SIG-M5 treated with dmso at 0.1 percent for 504 hours (cell line): Measurements from ENCODE around the gene AUTS2.

Experiments used
- DNase-seq: peaks from one replicate; lab custom pipeline; 2025; ENCODE audit not compliant: unreplicated experiment; lab: John Stamatoyannopoulos, UW

The AUTS2 gene

DNA sequence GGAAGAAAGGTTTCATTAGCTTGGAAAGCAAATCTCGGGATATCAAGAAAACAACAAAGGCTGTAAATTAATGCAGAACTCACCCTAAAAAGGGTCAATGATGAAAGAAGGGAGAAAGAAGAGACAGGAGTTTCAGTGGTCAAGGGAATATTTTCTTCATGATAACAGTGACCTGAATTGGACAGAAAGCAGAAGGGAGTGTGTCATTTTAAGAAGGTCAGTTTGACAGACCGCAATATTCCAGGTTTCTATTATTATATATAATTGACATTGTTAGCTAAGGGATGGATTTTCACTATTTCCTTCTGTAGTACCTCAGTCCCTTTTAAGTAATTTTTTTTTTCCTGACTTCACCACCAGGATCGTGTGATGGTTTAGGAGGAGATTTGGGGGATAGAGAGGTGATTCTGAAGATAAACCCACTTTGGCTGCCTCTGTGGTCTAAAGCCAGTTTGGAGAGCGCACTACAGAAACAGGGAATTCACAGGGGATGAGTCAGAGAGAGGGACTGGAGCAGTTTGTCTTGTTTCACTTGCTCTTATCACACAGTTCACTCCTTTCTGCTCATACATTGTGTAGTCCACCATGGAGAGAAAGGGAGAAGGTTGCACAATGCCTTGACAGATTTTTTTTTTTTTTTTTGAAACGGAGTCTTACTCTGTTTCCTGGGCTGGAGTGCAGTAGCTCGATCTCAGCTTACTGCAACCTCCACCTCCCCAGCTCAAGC is 417.9 kb downstream of the AUTS2 start:
- no peak for DNase-seq

GRCh38 chr7:70017357-70017756 is 419.1 kb downstream of the AUTS2 start:
- DNase-seq, result no peak

- no peak for DNase-seq
Observed at GRCh38 chr7:70018700-70019099, 420.4 kb downstream of the AUTS2 start.

- no peak for DNase-seq
Observed at GRCh38 chr7:70027867-70028266, 429.6 kb downstream of the AUTS2 start.

DNA sequence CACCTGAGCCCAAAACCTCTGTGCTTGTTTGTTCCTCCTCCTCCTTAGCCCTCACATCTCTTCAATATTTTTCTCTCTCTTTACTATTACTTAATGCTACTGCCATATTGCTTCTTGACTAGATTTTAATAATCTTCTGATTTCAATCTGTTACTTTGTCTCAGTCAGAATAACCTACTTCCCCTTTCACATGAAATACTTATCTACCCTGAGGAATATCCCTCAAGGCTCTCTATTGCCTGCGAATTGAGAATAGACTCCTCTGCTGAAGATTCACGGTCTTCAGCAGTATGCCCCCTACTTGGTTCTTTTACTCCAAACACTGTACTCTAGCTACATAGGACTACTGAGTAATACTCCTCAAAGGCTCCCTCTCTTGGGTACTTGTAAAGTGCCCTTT is 430.3 kb downstream of the AUTS2 start:
- no peak for DNase-seq

DNA sequence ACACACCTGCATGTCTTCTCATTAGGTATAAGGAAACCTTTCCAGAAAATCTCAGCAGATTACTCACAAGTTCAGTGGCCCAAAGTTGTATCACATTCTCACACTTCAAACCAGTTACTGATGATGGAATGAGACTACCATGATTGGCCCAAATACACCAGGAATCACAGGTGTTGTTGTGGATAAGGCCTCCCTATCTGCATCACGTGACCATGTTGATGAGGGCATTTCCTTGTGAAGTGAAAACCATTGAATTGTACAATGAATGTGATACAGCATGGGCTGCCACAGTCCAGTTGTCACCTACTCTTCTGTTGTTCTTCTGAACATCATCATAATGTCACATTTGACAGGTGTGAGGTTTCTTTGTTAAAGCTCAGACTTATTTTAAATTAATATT is 431.7 kb downstream of the AUTS2 start:
- no peak for DNase-seq

DNA sequence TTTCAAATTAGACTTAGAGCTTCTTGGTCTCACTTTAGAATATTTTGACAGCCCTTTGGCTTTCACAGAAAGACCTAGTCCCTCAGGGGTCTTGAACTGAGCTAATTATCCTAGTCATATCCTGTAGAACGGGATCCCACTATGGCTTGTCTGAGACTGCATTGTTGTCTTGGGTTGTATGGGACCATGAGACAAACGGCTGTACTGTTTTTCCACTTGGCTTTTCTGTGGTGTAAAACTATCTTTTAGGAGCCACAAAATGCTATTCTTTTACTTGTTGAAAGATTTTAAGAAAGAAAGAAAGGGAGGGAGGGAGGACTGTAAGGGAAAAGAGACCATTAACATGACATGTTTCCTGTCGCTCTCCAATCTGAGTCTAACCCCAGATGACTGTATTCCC is 432.5 kb downstream of the AUTS2 start:
- DNase-seq, result no peak

DNA sequence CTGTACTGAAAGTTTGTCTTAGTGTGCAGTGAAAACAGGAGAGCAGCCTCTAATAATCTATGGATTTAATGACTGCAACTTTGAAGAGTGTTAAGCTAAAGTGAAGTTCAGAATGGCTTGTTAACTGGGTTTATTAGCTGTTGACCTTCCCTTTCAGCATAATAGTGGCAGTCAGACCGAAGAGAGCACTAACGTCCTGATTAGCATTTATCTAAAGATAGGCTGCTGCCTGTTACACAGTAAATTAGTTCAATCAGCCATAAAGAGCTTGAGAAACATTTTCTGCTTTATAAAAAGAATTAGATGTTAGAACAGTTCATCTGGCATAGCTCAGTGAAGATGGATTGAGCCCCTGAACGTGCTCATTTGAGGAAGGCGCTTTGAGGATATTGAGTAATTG is 433.0 kb downstream of the AUTS2 start:
- no peak for DNase-seq

- no peak for DNase-seq
Observed at GRCh38 chr7:70032649-70033048, 434.4 kb downstream of the AUTS2 start.

DNA sequence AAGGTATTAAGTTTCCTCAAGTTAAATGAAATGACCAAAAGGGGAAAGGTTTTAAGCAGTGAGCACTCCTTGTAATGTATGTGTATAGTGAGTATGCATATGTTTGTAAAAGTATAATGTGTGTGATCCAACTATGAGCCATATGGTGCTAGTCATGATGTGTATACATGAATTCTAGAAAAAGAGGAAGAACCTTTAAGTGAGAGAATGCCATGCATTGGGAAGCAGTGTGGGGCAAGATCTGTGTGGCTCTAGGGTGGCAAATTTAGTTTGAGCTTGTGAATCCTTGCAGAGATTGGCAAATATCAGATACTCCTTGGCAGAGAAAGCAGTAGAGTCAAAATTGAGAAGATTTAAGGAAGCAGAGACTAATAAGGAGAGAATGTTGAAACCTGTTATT is 435.0 kb downstream of the AUTS2 start:
- no peak for DNase-seq

GRCh38 chr7:70034999-70035398 is 436.7 kb downstream of the AUTS2 start:
- DNase-seq, result no peak

DNA sequence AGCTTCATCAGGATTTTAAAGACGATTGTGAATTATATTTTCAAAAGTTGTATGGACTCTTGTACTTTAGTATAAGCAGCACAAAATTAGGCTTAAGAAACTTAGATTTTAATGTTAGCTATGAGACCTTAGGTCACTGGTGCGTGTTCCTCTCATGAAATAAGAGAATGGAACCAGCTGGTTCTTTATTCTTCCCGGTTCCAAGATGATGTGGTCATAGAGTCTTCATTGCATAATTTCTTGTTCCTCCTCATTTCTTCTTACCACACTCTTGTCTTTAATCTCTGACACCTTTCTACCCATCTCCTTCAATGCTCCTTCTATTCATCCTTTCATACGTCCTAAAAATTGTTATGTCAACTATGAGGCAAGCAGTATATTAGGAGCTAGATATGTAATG is 437.2 kb downstream of the AUTS2 start:
- DNase-seq, result no peak

GRCh38 chr7:70035955-70036354 is 437.7 kb downstream of the AUTS2 start:
- no peak for DNase-seq

GRCh38 chr7:70036695-70037094 is 438.4 kb downstream of the AUTS2 start:
- DNase-seq, result no peak

GRCh38 chr7:70037171-70037933 is 439.1 kb downstream of the AUTS2 start:
- DNase-seq, result no peak

DNA sequence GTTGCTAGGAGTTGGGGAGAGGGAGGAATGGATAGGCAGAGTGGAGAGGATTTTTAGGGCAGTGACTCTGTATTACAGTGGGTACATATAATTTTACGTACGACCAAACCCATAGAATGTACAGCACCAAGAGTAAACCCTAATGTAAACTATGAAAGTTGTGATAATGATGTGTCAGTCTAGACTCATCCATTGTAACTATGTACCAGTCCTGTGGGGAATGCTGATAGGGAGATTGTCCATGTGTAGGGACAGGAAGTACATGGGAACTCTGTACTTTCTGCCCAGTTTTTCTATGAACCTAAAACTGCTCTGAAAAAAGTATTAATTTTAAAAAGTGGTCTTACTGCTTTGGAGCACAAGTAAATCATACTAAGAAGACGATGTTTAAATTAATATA is 441.8 kb downstream of the AUTS2 start:
- no peak for DNase-seq

DNA sequence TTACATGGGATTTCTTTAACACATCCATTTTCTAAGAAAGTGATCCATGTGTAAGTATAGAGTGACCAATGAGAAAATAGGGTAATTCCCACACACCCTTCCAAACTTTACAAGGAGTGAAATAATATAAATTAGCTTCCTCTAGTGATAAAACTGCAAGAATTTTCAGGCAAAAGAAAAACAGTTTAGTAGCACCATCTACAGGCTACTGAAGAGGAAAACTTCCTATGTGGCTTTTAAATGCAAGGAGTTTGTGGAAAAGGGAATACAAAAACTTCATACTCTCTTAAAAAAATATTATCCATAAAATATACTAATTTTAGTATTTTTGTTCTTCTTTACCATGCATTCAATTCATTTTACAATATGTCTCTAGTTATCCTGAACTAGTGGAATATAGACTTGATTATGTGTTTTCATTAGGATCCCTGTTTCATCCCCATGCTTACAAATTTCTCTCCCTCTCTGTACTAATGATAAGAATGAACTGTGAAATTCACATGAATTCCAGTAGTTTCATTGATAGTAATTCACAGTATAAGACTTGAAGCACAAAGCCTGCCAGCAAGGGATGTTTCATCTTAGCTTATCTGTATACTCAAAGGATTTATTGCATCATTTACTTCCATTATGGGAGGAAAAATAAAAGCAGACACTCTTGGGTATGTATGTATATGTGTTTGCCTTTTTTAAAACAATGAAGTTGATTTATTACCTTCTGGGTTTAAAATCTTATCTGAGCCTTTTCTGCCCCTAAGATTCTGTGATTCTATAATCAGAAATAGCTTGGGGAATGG is 442.9 kb downstream of the AUTS2 start:
- no peak for DNase-seq

GRCh38 chr7:70042533-70042932 is 444.3 kb downstream of the AUTS2 start:
- no peak for DNase-seq

DNA sequence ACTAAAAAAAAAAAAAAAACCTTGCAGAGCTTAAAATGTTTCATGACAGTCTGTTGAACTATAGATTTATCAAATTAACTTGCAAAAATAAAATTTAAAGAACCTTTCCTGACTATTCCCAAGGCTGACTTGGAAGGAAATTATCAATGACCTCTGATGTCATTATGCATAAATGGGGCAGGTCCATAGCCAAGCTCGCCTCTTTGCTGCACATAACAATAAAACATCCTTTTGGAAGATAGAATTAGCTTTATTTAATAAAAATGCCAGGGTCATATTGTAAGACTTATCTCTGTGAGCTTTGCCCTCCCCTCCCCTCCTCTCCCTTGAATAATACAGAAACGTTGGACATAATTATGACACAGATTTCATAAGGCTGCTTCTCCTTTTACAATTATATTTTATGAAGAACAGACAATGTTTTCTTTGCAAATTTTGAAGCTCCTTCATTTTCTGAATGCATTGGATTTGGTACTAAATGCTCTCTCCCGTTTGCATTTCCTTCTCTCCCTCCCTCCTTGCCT is 444.8 kb downstream of the AUTS2 start:
- DNase-seq, result no peak

DNA sequence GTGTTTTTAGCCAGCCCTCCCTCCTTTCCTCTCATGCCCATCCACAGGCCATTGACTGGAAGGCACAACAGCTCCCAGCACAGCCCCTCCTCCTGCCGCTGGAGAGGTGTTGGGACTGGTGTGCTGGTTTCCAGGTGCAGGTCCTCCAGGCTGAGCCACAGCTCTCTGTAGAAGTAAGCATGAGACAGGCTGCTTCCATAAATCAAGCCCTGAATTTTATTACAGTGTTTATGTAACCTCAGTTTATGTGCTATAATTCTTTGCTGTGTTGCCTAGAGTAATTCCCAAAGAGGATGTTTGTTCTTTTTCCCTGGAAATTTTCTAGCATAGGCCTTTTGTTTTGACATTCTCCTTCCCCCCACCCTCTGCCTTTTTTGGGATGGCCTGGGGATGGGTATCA is 445.8 kb downstream of the AUTS2 start:
- no peak for DNase-seq

DNA sequence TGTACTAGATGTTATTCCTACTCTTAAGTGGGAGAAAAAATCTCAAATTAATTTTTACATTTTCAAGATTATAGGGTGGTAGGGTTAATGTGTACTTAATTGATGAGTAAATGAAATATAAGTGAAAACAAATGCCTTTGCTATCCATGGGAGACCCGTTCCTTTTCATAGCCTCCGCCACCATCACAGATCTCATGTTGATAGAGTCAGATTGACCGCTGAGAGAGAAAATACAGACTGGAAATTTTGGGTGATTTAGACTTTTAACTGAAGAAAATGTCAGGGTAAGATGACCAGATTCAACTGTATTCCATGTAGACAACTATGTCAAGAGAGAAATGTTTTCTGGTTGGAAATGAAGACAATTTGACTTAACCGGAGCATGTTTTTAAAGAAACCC is 446.2 kb downstream of the AUTS2 start:
- no peak for DNase-seq

DNA sequence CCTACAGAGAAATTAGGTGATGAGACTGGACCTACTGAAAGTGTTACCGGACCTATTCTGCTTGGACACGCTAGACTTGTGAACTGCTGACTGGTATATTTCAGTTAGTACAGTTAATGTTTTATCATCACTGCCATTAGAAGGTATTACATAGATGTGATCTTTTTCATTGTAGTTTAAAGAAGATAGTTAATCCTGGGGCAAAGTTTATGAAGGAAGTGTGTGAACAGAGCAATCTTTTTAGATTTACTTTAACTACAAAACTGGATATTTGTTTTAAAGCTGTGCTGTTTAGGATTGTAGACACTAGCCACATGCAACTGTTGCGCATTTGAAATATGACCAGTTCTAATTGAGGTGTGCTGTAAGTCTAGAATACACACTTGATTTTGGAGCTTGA is 446.7 kb downstream of the AUTS2 start:
- no peak for DNase-seq
